ENCODE data around the gene SPATA31C2.

The SPATA31C2 gene

GRCh38 chr9:88092797-88093331 is 45.4 kb downstream of the SPATA31C2 start:
- H3K4me3 ChIP-seq (ENCODE audit: low read length): no peak overlapping the region
- TF ChIP-seq ZNF274 (IDR thresholded peaks at IDR 0.05; ENCODE audit: low read depth, low read length): no peak

GRCh38 chr9:88090151-88090581 is 48.1 kb downstream of the SPATA31C2 start:
- TF ChIP-seq ZNF274 (IDR thresholded peaks at IDR 0.05; ENCODE audit: low read depth, low read length): no peak
- no peak overlapping the region for H3K4me3 ChIP-seq (ENCODE audit: low read length)

GRCh38 chr9:88087906-88088305 is 50.4 kb downstream of the SPATA31C2 start:
- TF ChIP-seq ZNF274 (IDR thresholded peaks at IDR 0.05; ENCODE audit: low read depth, low read length): no peak
- H3K4me3 ChIP-seq (ENCODE audit: low read length): no peak overlapping the region

DNA sequence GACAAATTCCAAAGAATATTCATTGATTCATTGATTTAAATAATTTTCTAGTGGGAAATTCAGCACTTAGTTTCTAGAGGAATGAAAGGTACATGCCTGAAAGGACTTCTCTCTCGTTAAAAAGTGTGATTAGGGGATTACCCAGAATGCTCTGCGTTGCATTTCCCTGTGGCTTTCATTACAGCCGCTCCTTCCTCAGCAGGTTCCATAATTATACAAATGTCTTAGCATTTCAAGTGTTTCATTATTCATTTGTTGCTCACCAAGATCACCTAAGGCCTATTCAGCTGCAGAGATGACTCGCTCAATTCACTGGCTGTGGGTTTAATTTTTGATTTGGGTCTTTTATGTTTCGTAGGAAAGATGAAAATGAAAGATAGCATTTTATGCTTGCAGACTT is 52.8 kb downstream of the SPATA31C2 start:
- no peak overlapping the region for H3K4me3 ChIP-seq (ENCODE audit: low read length)
- TF ChIP-seq ZNF274 (IDR thresholded peaks at IDR 0.05; ENCODE audit: low read depth, low read length): no peak

DNA sequence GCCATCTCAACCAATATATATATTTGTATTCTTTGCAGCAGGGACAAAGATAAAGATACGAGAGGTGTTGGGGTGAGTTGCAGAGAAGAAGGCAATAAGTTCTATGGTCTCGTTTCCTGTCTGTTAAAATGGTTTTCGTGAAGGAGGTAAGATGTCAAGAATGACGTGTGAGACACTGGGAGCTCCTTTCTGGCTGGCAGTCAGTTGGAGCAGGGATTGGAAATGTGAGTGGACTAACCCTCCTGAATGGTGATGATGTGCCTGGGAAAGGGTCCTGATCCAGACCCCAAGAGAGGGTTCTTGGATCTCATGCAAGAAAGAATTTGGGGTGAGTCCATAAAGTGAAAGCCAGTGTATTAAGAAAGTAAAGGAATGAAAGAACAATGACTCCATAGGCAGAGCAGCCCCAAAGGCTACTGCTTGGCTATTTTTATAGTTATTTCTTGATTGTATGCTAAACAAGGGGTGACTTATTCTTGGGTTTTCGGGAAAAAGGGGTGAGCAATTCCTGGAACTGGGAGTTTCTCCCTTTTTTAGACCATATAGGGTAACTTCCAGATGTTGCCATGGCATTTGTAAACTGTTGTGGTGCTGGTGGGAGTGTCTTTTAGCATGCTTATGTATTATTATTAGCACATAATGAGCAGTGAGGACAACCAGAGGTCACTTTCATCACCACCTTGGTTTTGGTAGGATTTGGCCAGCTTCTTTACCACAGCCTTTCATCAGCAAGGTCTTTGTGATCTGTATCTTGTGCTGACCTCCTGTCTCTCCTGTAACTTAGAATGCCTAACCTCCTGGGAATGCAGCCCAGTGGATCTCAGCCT is 53.7 kb downstream of the SPATA31C2 start:
- TF ChIP-seq ZNF274 (IDR thresholded peaks at IDR 0.05; ENCODE audit: low read depth, low read length): no peak
- no peak overlapping the region for H3K4me3 ChIP-seq (ENCODE audit: low read length)

All from GM08714 (cell line).